KG1 (cell line): Measurements from ENCODE around the gene ZGLP1.
A peak's percentile ranks its signal among the peaks of the same experiment; 100 is the strongest.
"Not testable (repeated sequence)": the region's sequence is repeated elsewhere in the genome, so short reads cannot be mapped to it uniquely, and the experiment has no call there.

ENCODE experiments used
- DNase-seq: peaks from one replicate; lab custom pipeline; 2025; lab: John Stamatoyannopoulos, UW

ZGLP1 gene

GRCh38 chr19:10309423-10309822 lies at the start of gene ZGLP1:
Gene ZGLP1 (minus strand): TSS chr19:10309815.
- no peak for DNase-seq

DNA sequence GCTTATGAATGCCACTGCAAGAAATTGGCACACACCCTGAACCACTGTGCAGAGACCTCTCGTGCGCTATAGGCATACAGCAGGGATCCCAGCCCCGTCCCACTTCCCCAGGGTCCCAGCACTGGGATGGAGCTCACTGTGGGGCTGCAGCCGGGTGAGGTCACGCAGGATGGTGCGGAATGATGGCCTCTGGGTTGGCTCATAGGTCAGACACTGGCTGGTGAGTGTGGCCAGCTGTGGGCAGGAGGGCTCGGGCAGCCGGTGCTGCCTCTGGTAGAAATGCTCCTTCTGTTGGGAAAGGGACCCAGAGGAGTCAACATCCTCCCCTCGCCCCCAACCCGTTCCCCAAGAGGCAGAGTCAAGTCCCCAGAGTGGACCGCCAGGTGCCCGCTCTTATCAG lies 46.8 kb upstream of the ZGLP1 start:
- no peak for DNase-seq

DNA sequence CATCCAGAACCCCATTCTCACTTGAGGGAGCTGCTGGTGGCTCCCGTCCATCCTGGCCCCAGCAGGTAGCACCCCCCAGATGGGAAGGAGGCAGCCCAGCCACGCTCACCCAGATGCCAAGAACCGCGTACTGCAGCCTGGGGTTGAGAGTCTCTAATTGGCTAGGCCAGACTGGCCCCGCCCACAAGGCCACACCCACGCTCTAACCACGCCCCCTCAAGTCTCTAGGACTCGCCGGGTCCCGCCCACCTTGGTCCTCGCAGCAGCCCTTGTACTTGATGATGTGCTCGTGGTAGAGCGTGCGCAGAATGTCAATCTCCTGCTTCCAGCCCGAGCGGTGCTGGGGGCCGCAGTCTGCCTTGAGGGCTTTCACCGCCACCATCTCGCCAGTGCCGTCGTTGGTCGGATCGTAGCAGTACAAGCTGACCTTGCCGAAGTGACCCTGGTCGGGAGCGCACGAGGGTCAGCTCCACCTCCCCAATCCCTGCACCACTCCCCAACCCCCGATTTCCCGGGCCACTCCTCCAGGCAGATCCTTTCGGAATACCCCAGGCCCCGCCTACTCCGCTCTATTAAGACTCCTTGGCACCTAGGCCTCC lies 44.3 kb upstream of the ZGLP1 start:
- no peak for DNase-seq

DNA sequence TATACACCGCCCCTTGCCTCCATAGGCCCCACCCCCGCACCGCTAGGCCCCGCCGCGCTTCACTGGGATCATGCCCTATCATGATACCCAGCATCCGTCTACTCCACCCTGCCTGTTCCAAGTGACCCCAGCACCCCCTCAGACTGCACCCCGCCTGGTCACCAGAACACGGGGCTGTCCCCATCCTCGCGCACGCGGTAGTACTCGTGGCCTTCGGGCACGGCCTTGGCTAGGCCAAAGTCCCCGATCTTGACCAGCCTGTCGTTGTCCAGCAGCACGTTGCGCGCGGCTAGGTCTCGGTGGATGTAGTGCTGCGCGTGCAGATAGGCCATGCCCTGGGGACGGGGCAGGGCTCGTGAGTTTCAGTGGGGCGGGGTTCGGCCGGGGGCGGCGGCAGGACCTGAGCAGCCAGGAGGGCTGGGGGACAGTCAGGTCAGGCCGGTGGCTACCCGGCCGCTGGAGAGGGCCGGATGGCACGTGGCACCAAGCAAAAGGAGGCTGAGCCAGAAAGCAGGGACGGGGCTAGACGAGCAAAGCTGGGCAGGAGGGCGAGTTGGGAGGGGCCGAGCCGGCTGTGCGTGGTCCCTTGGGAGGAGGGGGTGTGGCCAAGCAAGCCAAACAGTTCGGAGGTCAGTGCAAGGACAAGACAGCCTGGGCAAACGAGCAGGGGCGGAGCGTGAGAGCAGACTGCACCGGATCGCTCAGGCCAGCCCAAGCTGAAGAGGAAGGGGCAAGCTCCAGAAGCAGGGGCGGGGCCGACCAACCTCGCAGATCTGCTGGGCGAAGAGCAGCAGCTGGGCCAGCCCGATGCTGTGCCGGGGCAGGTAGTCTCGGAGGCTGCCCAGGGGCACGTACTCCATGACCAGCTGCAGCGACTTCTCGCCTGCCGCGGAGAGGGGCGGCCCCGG lies 43.4 kb upstream of the ZGLP1 start:
- DNase-seq, result no peak

DNA sequence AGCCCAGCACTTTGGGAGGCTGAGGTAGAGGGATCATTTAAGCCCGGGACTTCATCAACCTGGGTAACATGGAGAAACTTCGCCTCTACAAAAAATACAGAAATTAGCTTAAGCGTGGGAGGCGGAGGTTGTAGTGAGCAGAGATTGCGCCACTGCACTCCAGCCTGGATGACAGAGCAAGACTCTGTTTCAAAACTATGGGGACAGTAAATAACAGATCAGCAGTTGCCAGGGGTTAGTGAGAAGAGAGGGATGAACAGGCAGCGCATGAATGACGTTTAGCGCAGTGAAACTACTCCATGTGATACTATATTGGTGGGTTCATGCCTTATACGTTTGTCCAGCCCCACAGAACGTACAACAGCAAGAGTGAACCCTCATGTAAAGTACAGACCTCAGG lies 36.9 kb upstream of the ZGLP1 start:
- no peak for DNase-seq

- no peak for DNase-seq
Measured at GRCh38 chr19:10344780-10345179, 35.2 kb upstream of the ZGLP1 start.

GRCh38 chr19:10343495-10343894 lies 33.9 kb upstream of the ZGLP1 start:
- no peak for DNase-seq

DNA sequence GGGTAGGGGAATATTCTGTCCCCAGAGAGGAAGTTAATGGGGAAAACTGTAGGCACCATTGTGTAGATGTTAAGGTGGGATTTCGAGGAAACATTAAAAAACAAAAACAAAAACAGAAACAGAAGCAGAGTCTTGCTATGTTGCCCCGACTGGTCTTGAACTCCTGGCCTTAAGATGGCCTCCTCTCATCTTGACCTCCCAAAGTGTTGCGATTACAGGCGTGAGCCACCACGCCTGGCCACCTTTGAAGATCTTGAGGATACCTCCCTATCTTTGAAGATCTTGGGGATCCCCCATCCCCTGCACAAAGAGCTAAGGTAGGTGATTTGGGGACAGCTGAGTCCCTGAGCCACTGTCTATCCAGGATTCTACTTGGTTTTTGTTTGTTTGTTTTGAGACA lies 30.4 kb upstream of the ZGLP1 start:
- DNase-seq, result no peak

DNA sequence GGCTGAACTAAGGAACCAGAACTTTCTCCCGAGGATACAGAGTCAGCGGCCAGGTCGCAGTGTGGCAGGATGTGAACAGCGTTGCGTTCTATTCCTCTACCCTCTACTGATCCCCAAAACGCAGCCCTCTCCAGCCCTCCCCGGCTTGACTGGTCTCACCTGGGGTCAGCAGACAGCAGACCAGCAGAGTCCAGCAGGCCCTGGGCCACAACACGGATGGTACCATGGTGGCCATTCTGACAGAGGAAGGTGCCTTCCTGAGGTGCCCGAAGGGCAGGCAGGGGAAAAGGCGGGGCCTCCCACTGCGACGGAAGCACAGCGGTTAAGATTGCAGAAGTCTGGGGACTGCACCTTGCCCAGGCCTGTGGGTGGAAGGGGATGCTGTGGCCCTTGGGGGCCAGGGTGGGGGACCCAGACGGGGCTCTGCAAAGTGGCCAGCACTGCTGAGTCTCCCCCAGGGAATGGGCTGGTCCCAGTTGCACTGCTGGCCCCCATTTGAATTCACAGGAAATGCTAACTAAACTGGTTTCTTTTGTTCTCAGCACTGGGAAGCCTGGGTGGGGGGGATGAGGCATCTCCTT lies 29.9 kb upstream of the ZGLP1 start, which contains the start of gene ICAM3:
TSS of gene ICAM3 (minus strand) at position 245 of the 581 bp plus-strand sequence. CDS start at position 235, 10 bp downstream.
- peak; percentile 71 for DNase-seq

DNA sequence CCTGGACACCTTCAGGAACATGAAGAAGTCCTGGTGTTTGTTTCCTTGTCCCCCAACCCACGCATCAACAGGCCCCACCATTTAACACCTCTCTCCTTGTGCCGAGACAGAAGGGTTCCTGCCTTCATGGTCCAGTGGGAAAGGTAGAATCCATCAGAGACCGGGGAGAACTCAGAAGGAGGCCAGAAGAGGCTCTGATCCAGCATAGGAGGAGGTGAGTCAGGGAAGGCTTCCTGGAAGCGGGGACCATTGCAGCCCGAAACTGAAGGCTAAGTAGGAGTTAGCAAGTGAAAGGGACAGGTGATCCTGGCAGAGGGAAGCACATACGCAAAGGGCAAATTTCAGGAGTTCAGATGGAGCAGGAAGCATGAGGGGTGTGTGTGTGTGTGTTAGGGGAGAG lies 29.3 kb upstream of the ZGLP1 start:
- DNase-seq, result no peak

GRCh38 chr19:10336725-10337124 lies 27.1 kb upstream of the ZGLP1 start:
- DNase-seq, result not testable (repeated sequence)

GRCh38 chr19:10335352-10335985 lies 25.9 kb upstream of the ZGLP1 start:
- no peak for DNase-seq

DNA sequence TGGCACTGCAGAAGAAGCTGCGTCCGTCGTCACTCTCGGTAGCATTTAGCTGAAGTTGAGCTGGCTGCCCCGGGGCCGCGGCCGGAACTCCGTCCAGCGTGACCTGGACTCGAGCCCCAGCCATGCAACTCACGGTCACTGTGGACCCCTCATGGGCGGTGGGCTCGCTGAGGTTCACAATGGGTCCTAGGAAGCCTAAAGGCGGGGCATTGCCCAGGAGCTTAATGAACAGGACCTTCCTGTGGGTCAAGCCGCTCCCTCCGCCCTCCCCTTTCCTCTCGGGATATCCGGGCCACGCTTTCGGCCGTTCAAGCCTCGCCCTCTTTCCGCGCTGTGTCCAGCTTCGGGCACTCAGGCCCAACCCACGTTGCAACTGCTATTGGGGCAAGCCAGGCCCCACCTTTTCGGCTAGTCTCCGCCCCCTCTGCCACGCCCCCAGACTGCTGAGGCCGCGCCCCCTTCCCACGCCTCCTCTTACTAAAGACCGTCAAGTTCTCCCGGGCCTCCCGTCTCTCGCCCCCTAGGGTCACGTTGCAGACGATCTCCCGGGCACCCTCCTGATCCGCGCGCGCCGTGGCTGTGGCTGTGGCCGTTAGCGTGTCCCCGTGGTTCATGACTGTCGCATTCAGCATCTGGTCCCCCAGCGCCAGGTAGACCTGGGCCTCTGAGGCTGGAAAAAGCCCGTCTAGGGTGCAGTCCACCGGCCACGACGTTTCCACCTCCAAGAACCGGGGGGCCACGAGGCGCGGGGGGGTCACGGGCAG lies 25.2 kb upstream of the ZGLP1 start:
- DNase-seq, result no peak

DNA sequence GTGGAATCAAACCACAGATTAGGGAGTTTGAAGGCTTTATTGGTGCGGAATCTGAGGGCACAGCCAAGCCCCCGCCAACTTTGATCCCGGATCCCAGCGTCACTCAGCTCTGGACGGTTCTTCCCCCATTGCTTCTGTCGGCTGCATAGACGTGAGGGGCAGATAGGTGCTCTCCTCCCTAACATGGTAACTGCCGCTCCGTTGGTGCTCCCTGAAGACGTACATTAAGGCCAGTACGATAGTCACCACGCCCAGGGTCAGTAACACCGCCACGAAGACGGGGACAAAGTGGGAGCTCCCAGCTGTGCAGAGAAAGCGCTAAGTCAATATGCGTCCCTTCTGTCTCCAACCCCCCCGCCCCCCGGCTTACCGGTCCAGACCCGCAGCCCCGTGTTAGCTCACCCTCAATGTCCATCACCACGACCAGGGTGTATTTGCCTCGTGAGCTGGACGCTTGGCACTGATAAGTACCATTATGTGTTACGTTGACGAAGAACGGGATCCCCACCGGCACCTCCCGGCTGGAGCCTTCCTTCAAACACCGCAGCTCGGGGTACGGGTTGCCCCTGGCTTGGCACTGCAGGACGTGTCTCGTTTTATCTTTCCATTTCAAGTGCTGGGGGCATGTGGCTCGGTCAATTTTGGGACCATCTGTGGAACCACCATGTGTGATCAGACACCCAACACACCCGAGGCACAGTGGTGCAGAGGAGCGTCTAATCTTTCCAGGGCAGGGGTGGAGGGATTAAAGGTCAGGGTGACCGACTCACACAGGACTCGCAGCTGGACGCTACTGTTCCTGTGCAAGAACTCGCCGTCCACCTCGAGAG lies 24.4 kb upstream of the ZGLP1 start:
- no peak for DNase-seq

DNA sequence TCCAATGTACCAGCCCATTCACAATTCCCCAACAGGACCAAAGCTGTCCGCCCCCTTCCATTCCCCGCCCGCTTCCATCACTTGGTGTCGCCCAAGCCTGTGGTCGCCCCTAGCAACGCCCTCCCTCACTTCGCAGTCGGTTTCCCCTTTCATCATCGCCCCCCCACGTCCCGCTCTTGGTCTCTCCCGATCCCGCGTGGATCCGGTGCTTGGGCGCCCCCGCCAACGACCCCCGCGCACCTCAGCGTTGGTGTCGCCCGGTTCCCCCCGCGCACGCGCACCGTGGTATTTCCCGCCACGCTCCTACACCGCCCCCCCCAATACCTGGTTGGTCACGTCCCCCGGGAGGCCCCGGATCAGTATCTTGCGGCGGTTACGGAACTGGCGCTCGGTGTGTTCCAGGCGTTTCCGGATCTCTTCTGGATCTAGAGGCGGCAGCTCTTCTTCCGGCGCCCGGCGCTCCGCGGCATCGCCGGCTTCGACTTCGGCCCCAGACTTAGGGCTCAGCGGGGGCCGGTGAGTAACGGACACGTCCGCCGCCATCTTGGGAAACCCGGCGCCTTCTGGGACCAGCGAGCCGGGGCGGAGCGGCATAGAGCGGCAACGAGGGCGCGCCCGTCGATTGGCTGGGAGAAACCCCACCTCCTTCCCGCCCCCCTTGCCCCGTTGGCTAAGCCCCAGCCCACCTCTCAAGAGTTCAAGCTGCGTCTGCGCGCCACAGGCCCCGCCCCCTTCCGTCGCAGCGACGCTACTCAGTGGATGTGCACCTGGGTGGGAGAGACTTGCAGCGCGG lies 23.5 kb upstream of the ZGLP1 start, which contains the start of gene RAVER1:
TSS of gene RAVER1 (minus strand) at position 565 of the 793 bp plus-strand sequence. CDS start at position 543, 22 bp downstream.
- peak; percentile 90 for DNase-seq

DNA sequence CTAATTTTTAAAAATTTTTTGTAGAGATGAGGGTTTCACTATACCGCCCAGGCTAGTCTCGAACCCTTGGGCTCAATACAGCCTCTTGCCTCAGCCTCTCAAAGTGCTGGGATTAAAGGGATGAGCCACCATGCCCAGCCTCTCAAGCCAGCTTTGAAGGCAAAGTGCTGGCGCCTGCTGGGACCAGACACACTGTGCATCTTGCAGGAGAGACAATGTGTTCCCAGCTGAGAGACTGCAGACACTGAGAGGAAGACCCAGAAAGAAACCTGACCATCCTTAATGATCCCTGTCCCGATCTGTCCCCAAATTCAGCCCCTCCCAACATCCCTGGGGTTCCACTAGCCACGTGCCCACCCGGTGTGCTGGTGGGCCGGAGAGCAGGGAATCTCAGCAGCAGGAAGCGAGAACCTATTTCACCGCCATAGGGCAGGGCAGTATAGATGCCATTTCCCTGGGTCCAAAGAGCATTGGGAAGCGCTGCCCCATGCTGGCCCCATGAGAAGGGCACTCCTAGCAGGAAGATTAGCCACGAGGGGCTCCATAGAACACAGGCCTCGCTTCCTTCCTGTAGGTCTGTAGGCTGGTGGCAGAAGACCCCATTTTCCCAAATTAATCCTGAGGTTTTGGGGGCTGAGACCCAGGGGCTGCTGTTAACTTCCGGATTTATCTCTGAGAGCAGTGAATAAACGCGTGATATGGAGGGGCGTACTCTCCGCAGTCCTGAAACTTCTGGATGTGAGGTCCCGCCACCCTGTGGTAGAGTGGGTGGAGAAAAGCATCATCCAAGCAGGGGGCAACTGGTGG lies 22.7 kb upstream of the ZGLP1 start:
- no peak for DNase-seq

GRCh38 chr19:10329555-10329954 lies 19.9 kb upstream of the ZGLP1 start:
- DNase-seq, result no peak

DNA sequence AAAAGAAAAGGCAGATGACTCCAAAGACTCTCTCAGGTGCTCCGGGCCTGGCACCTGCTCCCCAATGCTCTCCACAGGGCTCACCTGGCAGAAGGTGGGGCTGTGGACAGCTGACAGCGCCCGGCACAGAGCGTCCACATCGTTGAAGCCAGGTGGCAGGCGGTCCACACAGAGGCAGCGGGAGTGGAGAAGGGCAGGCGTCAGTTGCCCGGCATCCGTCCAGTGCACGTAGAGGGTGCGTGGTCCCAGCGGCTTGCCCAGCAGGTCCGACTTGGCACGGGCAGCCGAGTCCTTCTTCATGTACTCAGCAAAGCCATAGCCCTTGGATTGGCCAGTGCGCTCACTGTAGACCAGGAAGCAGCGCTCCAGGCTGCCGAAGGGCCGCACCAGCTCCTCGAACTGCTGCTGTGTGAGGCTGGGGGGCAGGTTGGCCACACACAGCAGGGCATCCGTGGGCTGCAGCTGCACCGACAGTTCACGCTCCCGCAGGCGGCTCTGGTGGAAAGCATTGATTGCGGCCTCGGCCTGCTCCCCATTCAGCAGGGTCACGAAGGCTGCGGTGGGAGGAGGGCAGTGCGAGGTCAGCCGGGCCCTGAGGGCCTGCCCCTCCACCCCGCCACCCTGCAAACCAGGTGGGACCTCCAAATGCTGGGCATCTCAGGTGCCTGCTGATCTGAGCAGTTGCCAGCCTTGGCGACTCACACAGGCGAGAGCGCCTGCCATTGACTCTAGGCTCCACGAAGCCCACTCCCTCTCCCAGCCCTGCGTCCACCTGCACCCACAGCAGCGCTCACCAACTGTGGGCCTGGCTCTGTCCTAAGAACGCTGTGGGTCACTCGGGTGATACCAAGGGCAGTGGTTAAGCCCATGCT lies 19.2 kb upstream of the ZGLP1 start:
- no peak for DNase-seq
